HepG2 (cell line): Measurements from ENCODE around the gene HBD. TPM values are rescaled to one million over a fixed set of nuclear protein-coding genes. Genes with fewer than 3 reads are reported as not detected.

ENCODE experiments used
- ATAC-seq: fragments of 200-7000 bp; cut with Tn5 transposase; 3 replicates; pipeline ENCODE4 v1.9.1; 2020; ENCODE audit warnings: mild to moderate bottlenecking, moderate library complexity
- BruUV-seq: library from RNA; stranded (reverse); fragments of 400-500 nt; replicated peaks from 2 replicates; lab custom pipeline; 2021; lab: Mats Ljungman, UMichigan
- CTCF ChIA-PET: fragments of 300-600 bp; formaldehyde crosslinking; extraction: SDS; loops from one replicate; lab custom pipeline; 2021; ENCODE audit warnings: low total read pairs, inconsistent platforms, low intra/inter-chr PET ratio; lab: Yijun Ruan, JAX
- POLR2A ChIA-PET: fragments of 350-600 bp; sonication (Branson Sonifier 250); formaldehyde crosslinking; loops from one replicate; lab custom pipeline; 2020; ENCODE audit warnings: antibody characterized with exemption, inconsistent platforms; lab: Yijun Ruan, JAX
- DNase-seq: peaks from one replicate; pipeline ENCODE4 v3.0.0-alpha.2; 2015; ENCODE audit warnings: low spot score
- FAIRE-seq: peaks from 3 replicates; lab custom pipeline; 2011; peaks lifted over from hg19 to GRCh38; lab: Jason Lieb, UNC
- H2AFZ ChIP-seq: one replicate; pipeline ENCODE4 v1.6.1; 2011; ENCODE audit warnings: low read length, inconsistent platforms
- H3K27ac ChIP-seq: fragments of 300-600 bp; 3 replicates; pipeline ENCODE4 v1.8.0; 2011; ENCODE audit warnings: mixed run types, mild to moderate bottlenecking, mixed read lengths, low read length, inconsistent platforms; ENCODE audit not compliant: insufficient read depth; ENCODE audit errors: extremely low read length
- H3K27me3 ChIP-seq, 2 experiments: fragments of 200-600 bp in 1 of 2; 2 replicates in 1 of 2; 3 replicates in 1 of 2; pipeline versions ENCODE4 v1.6.0 to v1.8.0; 2011; ENCODE audit warnings: low read length in 2 of 2, mild to moderate bottlenecking in 2 of 2, moderate library complexity in 2 of 2, inconsistent platforms in 1 of 2; ENCODE audit not compliant: insufficient read depth in 2 of 2, control insufficient read depth in 1 of 2
- H3K36me3 ChIP-seq, 2 experiments: fragments of 200-600 bp in 1 of 2; replicated peaks in 1 of 2; 2 replicates in 1 of 2; 3 replicates in 1 of 2; pipeline versions ENCODE4 v1.5.1 to v1.8.0; 2011; ENCODE audit warnings: low read length in 2 of 2, inconsistent platforms in 1 of 2; ENCODE audit not compliant: insufficient read depth in 2 of 2, control insufficient read depth in 1 of 2
- H3K4me1 ChIP-seq: 2 replicates; pipeline ENCODE4 v1.5.1; 2012; ENCODE audit warnings: low read length, inconsistent platforms; ENCODE audit not compliant: insufficient read depth
- H3K4me2 ChIP-seq: 2 replicates; pipeline ENCODE4 v1.6.0; 2011; ENCODE audit warnings: low read depth, low read length, inconsistent platforms
- H3K4me3 ChIP-seq, 3 experiments: fragments of 200-600 bp in 1 of 3; sonication (generic), shearing (Covaris generic) in 1 of 3; replicated peaks in 1 of 3; 2 replicates each; pipeline ENCODE4 v1.5.1; 2011 to 2016; ENCODE audit warnings: low read length in 3 of 3, inconsistent platforms in 2 of 3, low read depth in 2 of 3, mild to moderate bottlenecking in 2 of 3, control low read depth in 1 of 3, mixed read lengths in 1 of 3; ENCODE audit not compliant: insufficient read depth in 1 of 3
- H3K79me2 ChIP-seq: one replicate; pipeline ENCODE4 v1.6.1; 2011; ENCODE audit warnings: low read length, inconsistent platforms; ENCODE audit not compliant: insufficient read depth
- H3K9ac ChIP-seq: 2 replicates; pipeline ENCODE4 v1.6.0; 2011; ENCODE audit warnings: mild to moderate bottlenecking, low read depth, low read length, inconsistent platforms; ENCODE audit not compliant: insufficient read depth
- H3K9me3 ChIP-seq: 2 replicates; pipeline ENCODE4 v1.5.1; 2012; ENCODE audit warnings: mild to moderate bottlenecking, low read length
- H4K20me1 ChIP-seq: 2 replicates; pipeline ENCODE4 v1.6.0; 2011; ENCODE audit warnings: inconsistent platforms, mild to moderate bottlenecking, low read length, moderate library complexity; ENCODE audit not compliant: insufficient read depth
- CEBPZ ChIP-seq: IDR thresholded peaks from 2 replicates; pipeline ENCODE4 v1.6.1; 2012; ENCODE audit warnings: low read length, improper control_type of control experiment
- DBP ChIP-seq: sonication (generic); formaldehyde crosslinking; IDR thresholded peaks from 2 replicates; pipeline ENCODE4 v1.4.0; 2020; ENCODE audit warnings: missing genetic modification reagents; ENCODE audit errors: not compliant biosample characterization
- HES4 ChIP-seq: sonication (generic); formaldehyde crosslinking; IDR thresholded peaks from 2 replicates; pipeline ENCODE4 v1.9.0; 2021; ENCODE audit warnings: mild to moderate bottlenecking, missing genetic modification reagents, borderline replicate concordance
- KDM1A ChIP-seq: IDR thresholded peaks from 2 replicates; pipeline ENCODE4 v1.6.1; 2016; ENCODE audit warnings: missing compliant biosample characterization
- MLXIP ChIP-seq: sonication (generic); formaldehyde crosslinking; IDR thresholded peaks from 2 replicates; pipeline ENCODE4 v1.9.0; 2021; ENCODE audit warnings: missing genetic modification reagents, borderline replicate concordance
- MTF2 ChIP-seq: sonication (generic); formaldehyde crosslinking; IDR thresholded peaks from 2 replicates; pipeline ENCODE4 v1.5.0; 2020; ENCODE audit warnings: missing genetic modification reagents, borderline replicate concordance
- ZNF326 ChIP-seq: sonication (generic); formaldehyde crosslinking; IDR thresholded peaks from 2 replicates; pipeline ENCODE4 v1.4.0; 2020; ENCODE audit warnings: missing genetic modification reagents, borderline replicate concordance
- ZNF556 ChIP-seq: sonication (generic); formaldehyde crosslinking; IDR thresholded peaks from 2 replicates; pipeline ENCODE4 v1.4.0; 2020; ENCODE audit warnings: mild to moderate bottlenecking, missing genetic modification reagents, borderline replicate concordance
- ZNF629 ChIP-seq: sonication (generic); formaldehyde crosslinking; conservative IDR thresholded peaks from 2 replicates; pipeline ENCODE4 v1.5.0; 2020; ENCODE audit warnings: missing genetic modification reagents
- ZNF639 ChIP-seq: conservative IDR thresholded peaks from 2 replicates; pipeline ENCODE4 v1.6.1; 2018; ENCODE audit warnings: missing genetic modification reagents
- ZNF790 ChIP-seq: sonication (generic); formaldehyde crosslinking; IDR thresholded peaks from 2 replicates; pipeline ENCODE4 v1.8.0; 2022; ENCODE audit warnings: missing genetic modification reagents, mild to moderate bottlenecking, borderline replicate concordance
- in situ Hi-C: cut with HindIII; loops from 2 replicates; pipeline ENCODE4 v1.10.0; 2017; ENCODE audit warnings: low pct_unique_long_range_greater_than_20kb; ENCODE audit not compliant: extremely low pct_ligation_motif_present
- intact Hi-C: fragments of 100-400 bp; cut with micrococcal nuclease; formaldehyde crosslinking; loops from one replicate; pipeline ENCODE4 v1.10.0; 2022; ENCODE audit not compliant: unreplicated experiment
- polyA plus RNA-seq, 8 experiments: library from polyadenylated mRNA; depleted of rRNA in 3 of 8; stranded (reverse) in 7 of 8; unstranded in 1 of 8; fragments of >200 nt; fragmentation: Illumina TruSeq in 4 of 8; extraction: Trizol in 4 of 8; gene quantifications; 2 replicates each; pipeline versions ENCODE4 v1.2.1 to v1.2.3, GENCODE V29; 2011 to 2016; ENCODE audit warnings: low read depth in 4 of 8, missing spikeins in 1 of 8, mixed read lengths in 1 of 8; ENCODE audit not compliant: insufficient read depth in 1 of 8
- total RNA-seq, 5 experiments: library from RNA; depleted of rRNA; stranded (reverse); fragments of >200 nt; fragmentation: Illumina TruSeq; extraction: Trizol; gene quantifications; 2 replicates each; pipeline ENCODE4 v1.2.3, GENCODE V29; 2016; ENCODE audit warnings: low read depth in 1 of 5

Gene HBD
- total and polyA plus RNA-seq, 2 of the 13 experiments (the other 11 are each of a cell fraction or from before 2014, with no cell fraction given) = not detected

- TF ChIP-seq CEBPZ = no peak
- no peak for TF ChIP-seq ZNF639 (CRISPR knock-in tag)
- no peak for TF ChIP-seq ZNF326 (CRISPR knock-in tag)
- TF ChIP-seq HES4 = no peak
- no peak for TF ChIP-seq KDM1A (CRISPR knock-in tag)
- TF ChIP-seq DBP (CRISPR knock-in tag) = no peak
These were observed 32.8 kb upstream of the HBD start (continued) for GRCh38 chr11:5267033-5267563.

- ChIA-PET POLR2A (no interaction called here), CTCF (no interaction called here)
- no peaks in the 10 kb centered on the region for H4K20me1 ChIP-seq
- H3K4me3 ChIP-seq = no peak overlapping the region
- FAIRE-seq (no peak), ATAC-seq (no peak), DNase-seq (no peak)
- no TSS peak for BruUV-seq
- H3K9me3 ChIP-seq = no peaks in the 10 kb centered on the region
- no peak overlapping the region for H3K4me2 ChIP-seq
- intact Hi-C loops (no loop called here), in situ Hi-C loops (no loop called here)
- no peak overlapping the region for H3K9ac ChIP-seq
- H3K4me1 ChIP-seq = no peaks in the 10 kb centered on the region
- H2AFZ ChIP-seq = no peak overlapping the region
- no peak overlapping the region for H3K27ac ChIP-seq
- H3K36me3 ChIP-seq = no peaks in the 10 kb centered on the region
- no peaks in the 10 kb centered on the region for H3K27me3 ChIP-seq
- TF ChIP-seq MTF2 (CRISPR knock-in tag) (no peak), MLXIP (no peak), ZNF629 (CRISPR knock-in tag) (no peak), ZNF326 (CRISPR knock-in tag) (no peak), ZNF556 (no peak), ZNF790 (CRISPR knock-in tag) (no peak)
- no peaks in the 10 kb centered on the region for H3K79me2 ChIP-seq
These were observed 32.3 kb upstream of the HBD start for GRCh38 chr11:5266609-5267008.
